ENCODE measurements around the gene SNX10.

SNX10 gene

GRCh38 chr7:26417911-26418413, 126.3 kb downstream of the SNX10 start:
- peaks cover 56% of the 10 kb centered on the region for H3K4me1 Mint-ChIP-seq
- H3K36me3 Mint-ChIP-seq (ENCODE audit: low read depth): peaks cover 5% of the 10 kb centered on the region
- H3K9me3 Mint-ChIP-seq: no peaks in the 10 kb centered on the region
- no peaks in the 10 kb centered on the region for H3K27me3 Mint-ChIP-seq (ENCODE audit: low read depth, poor library complexity)
- H3K4me3 Mint-ChIP-seq: peak overlapping the region; percentile 1
- H3K27ac Mint-ChIP-seq: peak overlapping the region; percentile 46
- no peak for TF ChIP-seq CTCF (IDR thresholded peaks at IDR 0.05)
- no peak for DNase-seq

DNA sequence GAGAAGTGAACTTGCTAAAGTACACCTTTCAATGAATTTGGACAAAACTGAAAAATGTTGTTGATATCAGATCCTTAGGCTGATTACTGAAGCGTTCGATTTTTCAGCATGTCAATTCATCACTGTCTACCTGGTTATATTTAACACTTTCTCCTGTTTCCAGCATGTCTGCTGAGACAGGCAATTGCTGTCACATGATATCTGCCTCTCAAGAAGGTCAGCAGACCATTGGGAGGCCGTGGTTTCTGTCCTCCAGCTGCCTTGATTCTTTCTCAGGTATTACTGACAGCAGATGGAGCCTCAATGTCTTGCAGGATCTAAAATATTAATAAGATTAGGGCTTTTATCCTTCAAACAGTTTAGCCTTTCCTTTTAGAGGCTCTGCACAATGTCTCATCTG, 127.5 kb downstream of the SNX10 start:
- Mint-ChIP-seq H3K4me1 (peaks cover 56% of the 10 kb centered on the region), H3K36me3 (ENCODE audit: low read depth) (peaks cover 12% of the 10 kb centered on the region), H3K27me3 (ENCODE audit: low read depth, poor library complexity) (no peaks in the 10 kb centered on the region), H3K9me3 (peaks cover 10% of the 10 kb centered on the region), H3K4me3 (no peak overlapping the region), H3K27ac (no peak overlapping the region)
- no peak for DNase-seq
- no peak for TF ChIP-seq CTCF (IDR thresholded peaks at IDR 0.05)

- DNase-seq: no peak
- H3K36me3 Mint-ChIP-seq (ENCODE audit: low read depth): peaks cover 17% of the 10 kb centered on the region
- no peaks in the 10 kb centered on the region for H3K27me3 Mint-ChIP-seq (ENCODE audit: low read depth, poor library complexity)
- H3K4me1 Mint-ChIP-seq: peaks cover 56% of the 10 kb centered on the region
- no peak overlapping the region for H3K27ac Mint-ChIP-seq
- H3K9me3 Mint-ChIP-seq: peaks cover 19% of the 10 kb centered on the region
- H3K4me3 Mint-ChIP-seq: no peak overlapping the region
- TF ChIP-seq CTCF (IDR thresholded peaks at IDR 0.05): no peak
Observed at GRCh38 chr7:26420422-26421019, 128.9 kb downstream of the SNX10 start.

- TF ChIP-seq CTCF (IDR thresholded peaks at IDR 0.05): no peak
- H3K9me3 Mint-ChIP-seq: peaks cover 19% of the 10 kb centered on the region
- H3K36me3 Mint-ChIP-seq (ENCODE audit: low read depth): peaks cover 17% of the 10 kb centered on the region
- no peaks in the 10 kb centered on the region for H3K27me3 Mint-ChIP-seq (ENCODE audit: low read depth, poor library complexity)
- DNase-seq: no peak
- peaks cover 56% of the 10 kb centered on the region for H3K4me1 Mint-ChIP-seq
- no peak overlapping the region for H3K27ac Mint-ChIP-seq
- H3K4me3 Mint-ChIP-seq: no peak overlapping the region
Observed at GRCh38 chr7:26422761-26423160, 131.1 kb downstream of the SNX10 start.

DNA sequence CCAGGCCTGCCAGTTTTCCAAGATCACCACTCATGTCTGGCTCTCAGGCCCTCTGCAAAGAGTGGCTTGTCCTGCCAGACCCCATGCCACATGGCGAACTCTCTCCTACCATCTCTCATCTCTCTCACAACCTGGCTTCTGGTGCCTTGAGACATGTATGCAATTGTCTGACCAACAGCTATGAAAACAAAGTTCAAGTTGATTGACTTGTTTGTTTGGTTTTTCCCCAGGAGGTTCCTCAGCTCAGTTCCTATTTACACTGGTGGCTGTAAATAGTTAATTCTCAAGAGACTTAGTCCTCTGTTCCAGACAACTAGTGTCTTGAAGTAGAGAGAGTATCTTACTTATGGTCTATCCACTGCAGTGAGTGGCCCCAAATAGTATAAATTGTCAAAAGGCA, 131.8 kb downstream of the SNX10 start:
- H3K27me3 Mint-ChIP-seq (ENCODE audit: low read depth, poor library complexity): no peaks in the 10 kb centered on the region
- H3K27ac Mint-ChIP-seq: no peak overlapping the region
- no peak for TF ChIP-seq CTCF (IDR thresholded peaks at IDR 0.05)
- peaks cover 17% of the 10 kb centered on the region for H3K36me3 Mint-ChIP-seq (ENCODE audit: low read depth)
- peaks cover 19% of the 10 kb centered on the region for H3K9me3 Mint-ChIP-seq
- no peak overlapping the region for H3K4me3 Mint-ChIP-seq
- H3K4me1 Mint-ChIP-seq: peaks cover 50% of the 10 kb centered on the region
- no peak for DNase-seq

All from nephron progenitor cell (in vitro differentiated cells).